Fibroblast of lung (primary cell): ENCODE data around the gene UBAP1.

Experiments used
- EZH2 ChIP-seq: IDR thresholded peaks from 2 replicates; pipeline ENCODE4 v1.5.1; 2012; ENCODE audit warnings: low read length, control low read depth, mild to moderate bottlenecking; ENCODE audit errors: missing control alignments
- TF ChIP-seq, protein P1 (sequence below), 2 donors: IDR thresholded peaks in 1 of 2; conservative IDR thresholded peaks in 1 of 2; 1 replicate in 1 of 2; 2 replicates in 1 of 2; pipeline ENCODE4 v1.5.1; 2011 to 2012; ENCODE audit warnings: low read length in 2 of 2, control low read depth in 1 of 2, inconsistent platforms in 1 of 2, low read depth in 1 of 2, mild to moderate bottlenecking in 1 of 2

DNA sequence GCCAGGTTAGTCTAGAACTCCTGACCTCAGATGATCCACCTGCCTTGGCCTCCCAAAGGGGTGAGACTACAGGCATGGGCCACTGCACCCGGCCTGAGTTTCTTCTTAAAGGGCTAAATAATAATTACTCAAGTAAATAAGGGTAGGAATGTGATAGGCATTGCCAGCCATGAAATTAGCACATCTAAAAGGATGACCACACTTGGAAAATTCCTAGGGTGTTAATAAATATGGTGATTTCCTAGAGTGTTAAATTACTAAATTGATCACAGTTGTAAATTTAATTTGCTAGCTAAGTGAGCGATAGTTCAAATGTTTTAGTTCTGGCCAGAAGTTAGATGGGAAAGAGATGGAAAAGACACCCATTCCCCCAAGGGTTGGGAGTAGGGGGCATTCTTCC, 53.4 kb downstream of the UBAP1 start:
- TF ChIP-seq, protein P1, sequence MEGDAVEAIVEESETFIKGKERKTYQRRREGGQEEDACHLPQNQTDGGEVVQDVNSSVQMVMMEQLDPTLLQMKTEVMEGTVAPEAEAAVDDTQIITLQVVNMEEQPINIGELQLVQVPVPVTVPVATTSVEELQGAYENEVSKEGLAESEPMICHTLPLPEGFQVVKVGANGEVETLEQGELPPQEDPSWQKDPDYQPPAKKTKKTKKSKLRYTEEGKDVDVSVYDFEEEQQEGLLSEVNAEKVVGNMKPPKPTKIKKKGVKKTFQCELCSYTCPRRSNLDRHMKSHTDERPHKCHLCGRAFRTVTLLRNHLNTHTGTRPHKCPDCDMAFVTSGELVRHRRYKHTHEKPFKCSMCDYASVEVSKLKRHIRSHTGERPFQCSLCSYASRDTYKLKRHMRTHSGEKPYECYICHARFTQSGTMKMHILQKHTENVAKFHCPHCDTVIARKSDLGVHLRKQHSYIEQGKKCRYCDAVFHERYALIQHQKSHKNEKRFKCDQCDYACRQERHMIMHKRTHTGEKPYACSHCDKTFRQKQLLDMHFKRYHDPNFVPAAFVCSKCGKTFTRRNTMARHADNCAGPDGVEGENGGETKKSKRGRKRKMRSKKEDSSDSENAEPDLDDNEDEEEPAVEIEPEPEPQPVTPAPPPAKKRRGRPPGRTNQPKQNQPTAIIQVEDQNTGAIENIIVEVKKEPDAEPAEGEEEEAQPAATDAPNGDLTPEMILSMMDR (conservative IDR thresholded peaks at IDR 0.05 in 1 of 2, IDR thresholded peaks at IDR 0.05 in 1 of 2; ENCODE audit: low read depth in 1 of 2, low read length in 2 of 2) = no peak
- TF ChIP-seq EZH2 = no peak
